ENCODE data around the gene DYSF. TPM values are rescaled to one million over a fixed set of nuclear protein-coding genes. Genes with fewer than 3 reads are reported as not detected.

The DYSF gene
- total RNA-seq, 2 experiments from 2014 or later: not detected

DNA sequence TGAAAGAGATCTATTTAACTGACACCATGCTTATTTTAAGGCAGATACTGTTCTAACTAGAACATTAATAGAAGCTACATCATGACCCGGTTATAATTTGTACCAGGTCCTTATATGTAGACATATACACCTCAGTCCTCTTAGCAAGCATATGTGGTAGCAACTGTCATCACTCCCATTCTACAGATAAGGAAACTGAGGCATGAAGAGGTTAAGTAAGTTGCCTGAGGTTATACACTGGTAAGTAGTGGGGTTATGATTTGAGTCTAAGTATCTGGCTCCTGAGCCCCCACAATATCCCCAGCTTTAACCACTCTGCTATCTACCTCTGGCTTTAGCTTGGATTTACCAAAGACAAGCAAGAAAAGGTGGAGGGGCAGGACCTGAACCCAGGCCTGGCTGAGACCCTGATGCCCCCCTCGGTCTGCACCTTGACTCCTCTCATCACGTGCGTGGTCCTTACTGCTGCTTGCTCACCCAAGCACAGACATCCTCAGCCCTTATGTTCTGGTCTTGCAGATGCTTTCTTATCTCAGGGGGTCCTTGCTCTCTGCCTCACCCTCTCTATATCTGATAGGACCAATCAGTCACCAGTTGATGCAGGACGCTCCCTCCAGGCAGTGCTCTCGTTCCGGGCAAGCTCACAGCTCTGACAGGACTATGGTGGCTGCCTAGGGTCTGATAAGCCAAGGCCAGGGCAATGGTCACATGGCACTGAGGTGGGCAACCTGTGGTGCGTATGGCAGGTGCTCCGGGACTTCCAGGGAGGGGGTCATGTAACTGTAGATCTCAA, 4.0 kb downstream of the DYSF start:
- CTCF ChIA-PET (ENCODE audit: unreplicated experiment): no interaction called here
- no peaks in the 10 kb centered on the region for H4K20me1 ChIP-seq (ENCODE audit: insufficient read depth, low read length)

DNA sequence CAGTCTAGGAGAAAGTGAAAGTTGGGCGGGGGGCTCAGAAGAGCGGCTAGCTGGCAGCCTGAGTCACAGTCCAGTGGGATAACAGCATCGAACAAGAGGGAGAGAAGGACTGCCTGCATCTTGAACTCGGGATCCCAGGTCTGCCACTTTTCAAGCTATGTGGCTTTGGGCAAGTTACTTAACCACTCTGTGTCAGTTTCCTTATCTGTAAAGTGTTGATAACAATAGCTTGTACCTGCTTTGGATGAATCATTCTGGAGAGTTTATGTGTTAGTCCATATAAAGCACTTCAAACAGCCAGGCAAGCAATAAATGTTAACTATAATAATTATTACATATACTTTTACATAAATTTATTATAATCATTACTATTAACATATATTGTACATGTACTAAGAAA, 4.6 kb downstream of the DYSF start:
- H3K4me3 ChIP-seq (ENCODE audit: low read depth, low read length, poor library complexity, severe bottlenecking): no peak overlapping the region
- intact Hi-C loops (cut with micrococcal nuclease; ENCODE audit: unreplicated experiment): no loop called here
- CTCF ChIA-PET (ENCODE audit: unreplicated experiment): no interaction called here

More for the DNA sequence above, 4.0 kb downstream of the DYSF start:
- DNase-seq (ENCODE audit: low spot score): no peak
- no peak overlapping the region for H3K4me2 ChIP-seq (ENCODE audit: low read length)
- TF ChIP-seq, protein P1, sequence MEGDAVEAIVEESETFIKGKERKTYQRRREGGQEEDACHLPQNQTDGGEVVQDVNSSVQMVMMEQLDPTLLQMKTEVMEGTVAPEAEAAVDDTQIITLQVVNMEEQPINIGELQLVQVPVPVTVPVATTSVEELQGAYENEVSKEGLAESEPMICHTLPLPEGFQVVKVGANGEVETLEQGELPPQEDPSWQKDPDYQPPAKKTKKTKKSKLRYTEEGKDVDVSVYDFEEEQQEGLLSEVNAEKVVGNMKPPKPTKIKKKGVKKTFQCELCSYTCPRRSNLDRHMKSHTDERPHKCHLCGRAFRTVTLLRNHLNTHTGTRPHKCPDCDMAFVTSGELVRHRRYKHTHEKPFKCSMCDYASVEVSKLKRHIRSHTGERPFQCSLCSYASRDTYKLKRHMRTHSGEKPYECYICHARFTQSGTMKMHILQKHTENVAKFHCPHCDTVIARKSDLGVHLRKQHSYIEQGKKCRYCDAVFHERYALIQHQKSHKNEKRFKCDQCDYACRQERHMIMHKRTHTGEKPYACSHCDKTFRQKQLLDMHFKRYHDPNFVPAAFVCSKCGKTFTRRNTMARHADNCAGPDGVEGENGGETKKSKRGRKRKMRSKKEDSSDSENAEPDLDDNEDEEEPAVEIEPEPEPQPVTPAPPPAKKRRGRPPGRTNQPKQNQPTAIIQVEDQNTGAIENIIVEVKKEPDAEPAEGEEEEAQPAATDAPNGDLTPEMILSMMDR (conservative IDR thresholded peaks at IDR 0.05; ENCODE audit: low read length): no peak
- TF ChIP-seq EZH2phosphoT487 (IDR thresholded peaks at IDR 0.05; ENCODE audit: borderline replicate concordance, low read depth, low read length): no peak
- H3K27ac ChIP-seq (ENCODE audit: low read depth, low read length, poor library complexity, severe bottlenecking): no peak overlapping the region
- POLR2A ChIA-PET: interaction anchor here (0.9 to 1.2 kb wide), 2 partner anchors 10 to 38 kb away, joined by 3 read pairs; no protein-coding TSS in a partner anchor
- no peaks in the 10 kb centered on the region for H3K36me3 ChIP-seq (ENCODE audit: insufficient read depth, low read length)
- H3K79me2 ChIP-seq (ENCODE audit: insufficient read depth, low read depth, low read length): no peaks in the 10 kb centered on the region
- intact Hi-C loops (cut with micrococcal nuclease; ENCODE audit: unreplicated experiment): no loop called here
- H3K4me3 ChIP-seq (ENCODE audit: low read depth, low read length, poor library complexity, severe bottlenecking): no peak overlapping the region
- H3K9me2 ChIP-seq (ENCODE audit: insufficient read depth, low read length): no peaks in the 10 kb centered on the region
- BruUV-seq (replicated peaks): no TSS peak
- peaks cover 10% of the 10 kb centered on the region for H3K4me1 ChIP-seq (ENCODE audit: insufficient read depth, low read length, poor library complexity, severe bottlenecking)
- H3K9me3 ChIP-seq (ENCODE audit: low read length): 0 out of 2 replicates have a peak, but pooled peaks cover 3% of the 10 kb centered on the region
- no peak overlapping the region for H2AFZ ChIP-seq (ENCODE audit: low read length)

More for the DNA sequence above, 4.6 kb downstream of the DYSF start:
- no peak for TF ChIP-seq EZH2phosphoT487 (IDR thresholded peaks at IDR 0.05; ENCODE audit: borderline replicate concordance, low read depth, low read length)
- TF ChIP-seq, protein P1 (conservative IDR thresholded peaks at IDR 0.05; ENCODE audit: low read length): no peak
- Histone ChIP-seq H3K36me3 (ENCODE audit: insufficient read depth, low read length) (no peaks in the 10 kb centered on the region), H2AFZ (ENCODE audit: low read length) (no peak overlapping the region), H3K79me2 (ENCODE audit: insufficient read depth, low read depth, low read length) (no peaks in the 10 kb centered on the region), H3K4me2 (ENCODE audit: low read length) (no peak overlapping the region), H3K4me1 (ENCODE audit: insufficient read depth, low read length, poor library complexity, severe bottlenecking) (peaks cover 10% of the 10 kb centered on the region), H4K20me1 (ENCODE audit: insufficient read depth, low read length) (no peaks in the 10 kb centered on the region), H3K9me2 (ENCODE audit: insufficient read depth, low read length) (no peaks in the 10 kb centered on the region), H3K27ac (ENCODE audit: low read depth, low read length, poor library complexity, severe bottlenecking) (no peak overlapping the region), H3K9me3 (ENCODE audit: low read length) (0 out of 2 replicates have a peak, but pooled peaks cover 3% of the 10 kb centered on the region)
- DNase-seq (ENCODE audit: low spot score): no peak
- POLR2A ChIA-PET: interaction anchor here (1.2 kb wide), 1 partner anchor 38 kb away, joined by 3 read pairs; no protein-coding TSS in a partner anchor
- BruUV-seq (replicated peaks): no TSS peak
